ENCODE results near the gene PSTPIP1.

DNA sequence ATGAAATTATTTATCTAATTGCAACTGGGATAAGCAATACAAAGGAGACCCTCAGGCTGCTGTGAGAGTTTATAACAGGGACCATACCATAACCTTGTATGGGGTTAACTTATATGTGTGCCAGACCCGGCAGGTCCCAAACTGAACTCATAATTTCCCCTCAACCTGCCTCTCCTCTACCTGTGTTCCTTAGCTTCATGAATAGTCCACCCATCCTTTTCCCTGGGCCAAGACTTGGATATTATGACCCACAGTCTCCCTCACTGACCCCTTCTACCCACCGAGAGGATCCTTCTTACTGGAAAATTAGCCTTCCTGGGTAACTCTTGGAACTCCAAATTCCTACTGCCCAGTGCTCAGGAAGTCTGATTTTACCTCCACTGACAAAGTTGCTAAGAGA is 79.4 kb downstream of the PSTPIP1 start:
- no peak for TF ChIP-seq POLR2AphosphoS5 (IDR thresholded peaks at IDR 0.05; ENCODE audit: low read depth)
- TF ChIP-seq, protein P1, sequence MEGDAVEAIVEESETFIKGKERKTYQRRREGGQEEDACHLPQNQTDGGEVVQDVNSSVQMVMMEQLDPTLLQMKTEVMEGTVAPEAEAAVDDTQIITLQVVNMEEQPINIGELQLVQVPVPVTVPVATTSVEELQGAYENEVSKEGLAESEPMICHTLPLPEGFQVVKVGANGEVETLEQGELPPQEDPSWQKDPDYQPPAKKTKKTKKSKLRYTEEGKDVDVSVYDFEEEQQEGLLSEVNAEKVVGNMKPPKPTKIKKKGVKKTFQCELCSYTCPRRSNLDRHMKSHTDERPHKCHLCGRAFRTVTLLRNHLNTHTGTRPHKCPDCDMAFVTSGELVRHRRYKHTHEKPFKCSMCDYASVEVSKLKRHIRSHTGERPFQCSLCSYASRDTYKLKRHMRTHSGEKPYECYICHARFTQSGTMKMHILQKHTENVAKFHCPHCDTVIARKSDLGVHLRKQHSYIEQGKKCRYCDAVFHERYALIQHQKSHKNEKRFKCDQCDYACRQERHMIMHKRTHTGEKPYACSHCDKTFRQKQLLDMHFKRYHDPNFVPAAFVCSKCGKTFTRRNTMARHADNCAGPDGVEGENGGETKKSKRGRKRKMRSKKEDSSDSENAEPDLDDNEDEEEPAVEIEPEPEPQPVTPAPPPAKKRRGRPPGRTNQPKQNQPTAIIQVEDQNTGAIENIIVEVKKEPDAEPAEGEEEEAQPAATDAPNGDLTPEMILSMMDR (conservative IDR thresholded peaks at IDR 0.05; ENCODE audit: low read depth in 2 of 2), result no peak
- TF ChIP-seq CREB1 (CRISPR knock-in tag; IDR thresholded peaks at IDR 0.05; ENCODE audit: low read depth), result no peak
- TF ChIP-seq NANOG (IDR thresholded peaks at IDR 0.05; ENCODE audit: borderline replicate concordance), result no peak
- TF ChIP-seq EZH2 (IDR thresholded peaks at IDR 0.05; ENCODE audit: low read depth, unreplicated experiment), result no peak
- TF ChIP-seq, protein P2, sequence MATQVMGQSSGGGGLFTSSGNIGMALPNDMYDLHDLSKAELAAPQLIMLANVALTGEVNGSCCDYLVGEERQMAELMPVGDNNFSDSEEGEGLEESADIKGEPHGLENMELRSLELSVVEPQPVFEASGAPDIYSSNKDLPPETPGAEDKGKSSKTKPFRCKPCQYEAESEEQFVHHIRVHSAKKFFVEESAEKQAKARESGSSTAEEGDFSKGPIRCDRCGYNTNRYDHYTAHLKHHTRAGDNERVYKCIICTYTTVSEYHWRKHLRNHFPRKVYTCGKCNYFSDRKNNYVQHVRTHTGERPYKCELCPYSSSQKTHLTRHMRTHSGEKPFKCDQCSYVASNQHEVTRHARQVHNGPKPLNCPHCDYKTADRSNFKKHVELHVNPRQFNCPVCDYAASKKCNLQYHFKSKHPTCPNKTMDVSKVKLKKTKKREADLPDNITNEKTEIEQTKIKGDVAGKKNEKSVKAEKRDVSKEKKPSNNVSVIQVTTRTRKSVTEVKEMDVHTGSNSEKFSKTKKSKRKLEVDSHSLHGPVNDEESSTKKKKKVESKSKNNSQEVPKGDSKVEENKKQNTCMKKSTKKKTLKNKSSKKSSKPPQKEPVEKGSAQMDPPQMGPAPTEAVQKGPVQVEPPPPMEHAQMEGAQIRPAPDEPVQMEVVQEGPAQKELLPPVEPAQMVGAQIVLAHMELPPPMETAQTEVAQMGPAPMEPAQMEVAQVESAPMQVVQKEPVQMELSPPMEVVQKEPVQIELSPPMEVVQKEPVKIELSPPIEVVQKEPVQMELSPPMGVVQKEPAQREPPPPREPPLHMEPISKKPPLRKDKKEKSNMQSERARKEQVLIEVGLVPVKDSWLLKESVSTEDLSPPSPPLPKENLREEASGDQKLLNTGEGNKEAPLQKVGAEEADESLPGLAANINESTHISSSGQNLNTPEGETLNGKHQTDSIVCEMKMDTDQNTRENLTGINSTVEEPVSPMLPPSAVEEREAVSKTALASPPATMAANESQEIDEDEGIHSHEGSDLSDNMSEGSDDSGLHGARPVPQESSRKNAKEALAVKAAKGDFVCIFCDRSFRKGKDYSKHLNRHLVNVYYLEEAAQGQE (IDR thresholded peaks at IDR 0.05; ENCODE audit: unreplicated experiment), result no peak
- TF ChIP-seq ZNF331 (CRISPR knock-in tag; IDR thresholded peaks at IDR 0.05; ENCODE audit: low read depth), result no peak
- no peak for TF ChIP-seq EZH2phosphoT487 (IDR thresholded peaks at IDR 0.05; ENCODE audit: unreplicated experiment)
- no peak for TF ChIP-seq JUNB (IDR thresholded peaks at IDR 0.05; ENCODE audit: unreplicated experiment)
- TF ChIP-seq, protein P3, sequence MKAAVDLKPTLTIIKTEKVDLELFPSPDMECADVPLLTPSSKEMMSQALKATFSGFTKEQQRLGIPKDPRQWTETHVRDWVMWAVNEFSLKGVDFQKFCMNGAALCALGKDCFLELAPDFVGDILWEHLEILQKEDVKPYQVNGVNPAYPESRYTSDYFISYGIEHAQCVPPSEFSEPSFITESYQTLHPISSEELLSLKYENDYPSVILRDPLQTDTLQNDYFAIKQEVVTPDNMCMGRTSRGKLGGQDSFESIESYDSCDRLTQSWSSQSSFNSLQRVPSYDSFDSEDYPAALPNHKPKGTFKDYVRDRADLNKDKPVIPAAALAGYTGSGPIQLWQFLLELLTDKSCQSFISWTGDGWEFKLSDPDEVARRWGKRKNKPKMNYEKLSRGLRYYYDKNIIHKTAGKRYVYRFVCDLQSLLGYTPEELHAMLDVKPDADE (IDR thresholded peaks at IDR 0.05), result no peak
- no peak for TF ChIP-seq ZNF114 (CRISPR knock-in tag; IDR thresholded peaks at IDR 0.05)
- TF ChIP-seq STAT1 (IDR thresholded peaks at IDR 0.05; ENCODE audit: unreplicated experiment), result no peak
- TF ChIP-seq, protein P4, sequence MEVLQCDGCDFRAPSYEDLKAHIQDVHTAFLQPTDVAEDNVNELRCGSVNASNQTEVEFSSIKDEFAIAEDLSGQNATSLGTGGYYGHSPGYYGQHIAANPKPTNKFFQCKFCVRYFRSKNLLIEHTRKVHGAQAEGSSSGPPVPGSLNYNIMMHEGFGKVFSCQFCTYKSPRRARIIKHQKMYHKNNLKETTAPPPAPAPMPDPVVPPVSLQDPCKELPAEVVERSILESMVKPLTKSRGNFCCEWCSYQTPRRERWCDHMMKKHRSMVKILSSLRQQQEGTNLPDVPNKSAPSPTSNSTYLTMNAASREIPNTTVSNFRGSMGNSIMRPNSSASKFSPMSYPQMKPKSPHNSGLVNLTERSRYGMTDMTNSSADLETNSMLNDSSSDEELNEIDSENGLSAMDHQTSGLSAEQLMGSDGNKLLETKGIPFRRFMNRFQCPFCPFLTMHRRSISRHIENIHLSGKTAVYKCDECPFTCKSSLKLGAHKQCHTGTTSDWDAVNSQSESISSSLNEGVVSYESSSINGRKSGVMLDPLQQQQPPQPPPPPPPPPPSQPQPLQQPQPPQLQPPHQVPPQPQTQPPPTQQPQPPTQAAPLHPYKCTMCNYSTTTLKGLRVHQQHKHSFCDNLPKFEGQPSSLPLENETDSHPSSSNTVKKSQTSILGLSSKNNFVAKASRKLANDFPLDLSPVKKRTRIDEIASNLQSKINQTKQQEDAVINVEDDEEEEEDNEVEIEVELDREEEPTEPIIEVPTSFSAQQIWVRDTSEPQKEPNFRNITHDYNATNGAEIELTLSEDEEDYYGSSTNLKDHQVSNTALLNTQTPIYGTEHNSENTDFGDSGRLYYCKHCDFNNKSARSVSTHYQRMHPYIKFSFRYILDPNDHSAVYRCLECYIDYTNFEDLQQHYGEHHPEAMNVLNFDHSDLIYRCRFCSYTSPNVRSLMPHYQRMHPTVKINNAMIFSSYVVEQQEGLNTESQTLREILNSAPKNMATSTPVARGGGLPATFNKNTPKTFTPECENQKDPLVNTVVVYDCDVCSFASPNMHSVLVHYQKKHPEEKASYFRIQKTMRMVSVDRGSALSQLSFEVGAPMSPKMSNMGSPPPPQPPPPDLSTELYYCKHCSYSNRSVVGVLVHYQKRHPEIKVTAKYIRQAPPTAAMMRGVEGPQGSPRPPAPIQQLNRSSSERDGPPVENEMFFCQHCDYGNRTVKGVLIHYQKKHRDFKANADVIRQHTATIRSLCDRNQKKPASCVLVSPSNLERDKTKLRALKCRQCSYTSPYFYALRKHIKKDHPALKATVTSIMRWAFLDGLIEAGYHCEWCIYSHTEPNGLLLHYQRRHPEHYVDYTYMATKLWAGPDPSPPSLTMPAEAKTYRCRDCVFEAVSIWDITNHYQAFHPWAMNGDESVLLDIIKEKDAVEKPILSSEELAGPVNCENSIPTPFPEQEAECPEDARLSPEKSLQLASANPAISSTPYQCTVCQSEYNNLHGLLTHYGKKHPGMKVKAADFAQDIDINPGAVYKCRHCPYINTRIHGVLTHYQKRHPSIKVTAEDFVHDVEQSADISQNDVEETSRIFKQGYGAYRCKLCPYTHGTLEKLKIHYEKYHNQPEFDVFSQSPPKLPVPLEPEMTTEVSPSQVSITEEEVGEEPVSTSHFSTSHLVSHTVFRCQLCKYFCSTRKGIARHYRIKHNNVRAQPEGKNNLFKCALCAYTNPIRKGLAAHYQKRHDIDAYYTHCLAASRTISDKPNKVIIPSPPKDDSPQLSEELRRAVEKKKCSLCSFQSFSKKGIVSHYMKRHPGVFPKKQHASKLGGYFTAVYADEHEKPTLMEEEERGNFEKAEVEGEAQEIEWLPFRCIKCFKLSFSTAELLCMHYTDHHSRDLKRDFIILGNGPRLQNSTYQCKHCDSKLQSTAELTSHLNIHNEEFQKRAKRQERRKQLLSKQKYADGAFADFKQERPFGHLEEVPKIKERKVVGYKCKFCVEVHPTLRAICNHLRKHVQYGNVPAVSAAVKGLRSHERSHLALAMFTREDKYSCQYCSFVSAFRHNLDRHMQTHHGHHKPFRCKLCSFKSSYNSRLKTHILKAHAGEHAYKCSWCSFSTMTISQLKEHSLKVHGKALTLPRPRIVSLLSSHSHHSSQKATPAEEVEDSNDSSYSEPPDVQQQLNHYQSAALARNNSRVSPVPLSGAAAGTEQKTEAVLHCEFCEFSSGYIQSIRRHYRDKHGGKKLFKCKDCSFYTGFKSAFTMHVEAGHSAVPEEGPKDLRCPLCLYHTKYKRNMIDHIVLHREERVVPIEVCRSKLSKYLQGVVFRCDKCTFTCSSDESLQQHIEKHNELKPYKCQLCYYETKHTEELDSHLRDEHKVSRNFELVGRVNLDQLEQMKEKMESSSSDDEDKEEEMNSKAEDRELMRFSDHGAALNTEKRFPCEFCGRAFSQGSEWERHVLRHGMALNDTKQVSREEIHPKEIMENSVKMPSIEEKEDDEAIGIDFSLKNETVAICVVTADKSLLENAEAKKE (CRISPR knock-in tag; IDR thresholded peaks at IDR 0.05), result no peak
